Stimulated activated CD4-positive, alpha-beta T cell treated with anti-CD3 and anti-CD28 coated beads, Interleukin-12 subunit alpha, Interleukin-12 subunit beta, amount 100 ng/mL, for 4 hours (primary cell): ENCODE results near the gene SGCD.

Experiments used
- DNase-seq: peaks from one replicate; pipeline ENCODE4 v3.0.0-alpha.2; 2020

The SGCD gene

DNA sequence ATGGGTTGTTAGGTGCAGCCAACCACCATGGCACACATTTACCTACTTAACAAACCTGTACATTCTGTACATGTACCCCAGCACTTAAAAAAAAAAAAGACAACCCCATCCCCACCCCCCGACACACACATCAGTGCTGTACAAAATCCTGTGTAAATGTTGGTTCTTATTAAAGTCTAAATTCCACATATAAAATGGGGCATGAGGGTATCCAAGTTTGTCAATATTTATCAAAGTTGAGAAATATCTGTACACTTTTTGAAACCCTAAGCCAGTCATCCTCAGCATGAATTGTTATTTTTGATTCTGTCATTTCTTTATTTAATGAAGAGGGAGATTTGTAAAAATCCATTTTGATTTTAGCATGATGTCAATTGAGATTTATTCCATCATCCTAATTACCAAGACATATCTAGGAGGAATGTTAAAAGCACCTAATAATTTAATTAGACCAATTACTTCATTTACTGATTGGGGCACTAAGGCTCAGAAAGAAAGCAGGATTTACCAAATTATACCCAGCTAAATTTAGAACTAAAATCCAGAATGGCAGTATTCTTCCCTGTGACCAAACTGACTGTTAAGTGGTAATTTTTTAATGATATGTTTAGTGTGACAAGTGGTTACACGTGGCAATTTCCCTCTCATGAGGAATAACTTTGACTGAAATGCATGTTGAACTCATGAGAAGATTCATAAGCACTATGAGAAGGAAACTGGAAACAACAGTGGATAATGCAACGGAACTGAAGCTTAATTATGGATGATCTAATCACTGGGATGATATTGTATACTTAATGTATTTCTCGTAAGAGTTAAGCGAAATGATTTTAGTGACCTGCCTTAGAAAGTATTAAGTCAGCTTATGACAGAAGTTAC is 195.9 kb downstream of the SGCD start:
- no peak for DNase-seq

GRCh38 chr5:156523607-156524006 is 196.6 kb downstream of the SGCD start:
- no peak for DNase-seq

DNA sequence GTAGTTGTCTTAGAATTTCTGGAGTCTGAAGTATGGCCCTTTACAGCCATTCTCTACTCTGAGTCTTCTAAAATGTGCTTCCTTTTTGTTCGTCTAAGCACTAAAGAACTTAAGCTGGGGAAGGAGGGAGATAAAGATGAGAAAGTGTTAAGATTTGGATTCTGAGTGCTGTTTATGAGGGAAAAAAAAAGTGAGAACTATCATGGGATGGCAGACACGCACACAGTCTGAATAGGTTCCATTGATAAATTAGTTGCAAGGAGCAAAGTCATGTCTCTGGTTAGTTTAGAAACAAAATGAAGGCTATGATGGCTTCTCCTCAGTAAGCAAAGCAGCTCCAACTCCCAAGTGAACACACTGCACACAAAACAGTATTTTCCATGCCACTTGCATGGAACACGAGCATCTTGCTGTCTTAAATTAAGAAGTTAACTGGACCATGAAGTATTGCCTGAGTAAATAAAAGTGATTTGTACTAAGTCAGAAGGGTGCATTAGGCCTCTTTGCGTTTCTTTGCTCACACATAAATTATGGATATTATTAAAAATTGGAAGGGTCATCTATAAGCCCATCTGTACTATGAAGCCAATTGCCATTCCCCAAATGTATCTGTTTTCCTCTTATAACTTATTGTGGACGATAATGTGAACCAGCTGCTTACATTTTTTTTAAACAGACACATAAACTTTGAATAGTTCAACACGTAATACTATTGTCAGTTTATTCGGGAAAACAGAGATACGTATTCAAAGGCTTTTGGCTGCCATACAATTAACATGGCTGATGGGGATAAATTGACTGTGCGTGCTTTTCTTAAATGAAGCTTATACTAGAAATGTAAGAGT is 199.3 kb downstream of the SGCD start:
- DNase-seq: no peak

DNA sequence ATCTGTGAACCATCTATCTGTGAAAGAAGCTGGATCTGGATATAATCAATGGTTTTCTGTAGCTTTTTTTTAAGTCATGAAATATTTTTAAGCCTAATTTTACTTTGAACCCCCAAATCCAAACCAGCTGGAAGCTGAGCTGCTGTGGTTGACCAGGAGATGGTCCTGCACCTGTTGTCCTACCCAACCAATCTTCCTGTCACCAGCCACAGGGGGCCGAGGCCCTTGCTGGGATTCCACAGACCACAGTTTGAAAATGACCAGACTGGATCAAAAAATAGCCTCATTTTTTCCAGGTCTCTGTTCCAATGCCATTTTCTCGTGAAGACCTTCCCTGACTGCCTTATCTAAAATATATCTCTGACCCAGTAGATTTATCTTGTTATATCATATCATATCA is 200.6 kb downstream of the SGCD start:
- no peak for DNase-seq

- no peak for DNase-seq
Measured at GRCh38 chr5:156528673-156529072, 201.7 kb downstream of the SGCD start.

GRCh38 chr5:156529892-156530291 is 202.9 kb downstream of the SGCD start:
- DNase-seq: no peak

DNA sequence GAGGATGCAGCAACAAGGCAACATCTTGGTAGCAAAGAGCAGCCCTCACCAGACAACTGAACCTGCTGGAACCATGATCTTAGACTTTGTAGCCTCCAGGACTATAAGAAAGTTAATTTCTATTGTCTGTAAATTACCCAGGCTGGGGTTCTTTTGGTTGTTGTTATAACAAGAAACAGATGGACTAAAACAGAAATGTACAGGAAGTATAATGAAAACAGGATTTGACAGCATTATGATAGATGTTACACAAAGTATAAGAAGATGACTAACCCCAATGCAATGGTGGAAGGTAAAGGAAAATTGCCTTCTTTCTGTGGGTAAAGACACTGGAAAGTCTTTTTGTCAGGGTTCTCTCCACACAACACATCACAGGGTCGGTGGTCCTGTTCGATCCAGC is 204.2 kb downstream of the SGCD start:
- DNase-seq: no peak

DNA sequence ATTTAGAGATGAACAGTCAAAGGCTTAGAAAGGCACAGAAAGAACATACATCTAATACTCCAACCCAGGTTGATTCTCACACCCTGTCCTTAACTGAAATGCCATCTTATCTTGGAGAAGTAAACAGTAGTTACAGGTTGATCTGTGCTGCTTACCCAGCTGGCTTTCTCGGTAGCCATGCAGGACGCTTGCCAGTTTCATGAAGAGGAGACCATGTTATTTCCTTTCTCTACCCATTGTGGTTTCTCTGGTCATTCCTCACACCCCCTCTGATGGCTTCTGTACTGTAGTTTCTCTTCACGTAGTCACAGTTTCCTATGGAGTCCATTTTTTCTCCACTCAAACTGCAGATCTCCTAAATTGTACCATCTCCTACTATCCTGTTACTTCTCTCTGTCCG is 206.0 kb downstream of the SGCD start:
- DNase-seq: no peak

DNA sequence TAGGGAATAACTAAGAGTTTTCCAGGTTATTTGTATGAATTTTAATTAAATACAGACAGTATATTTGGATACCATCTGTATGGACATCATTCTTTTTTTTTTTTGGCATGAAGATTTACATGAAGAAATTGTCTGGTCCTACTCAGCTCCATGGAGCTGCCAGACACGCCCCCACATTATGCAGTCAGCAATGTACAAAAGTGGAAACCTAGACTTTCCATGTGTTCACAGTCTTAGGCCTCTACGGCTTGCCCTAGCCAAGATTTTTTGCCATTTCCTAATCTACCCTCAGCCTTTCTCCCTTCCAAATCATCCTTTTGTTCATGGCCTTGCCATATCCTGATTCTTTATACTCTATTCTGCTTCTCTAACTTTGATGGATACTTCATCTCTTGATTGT is 207.1 kb downstream of the SGCD start:
- no peak for DNase-seq

GRCh38 chr5:156534906-156535485 is 208.0 kb downstream of the SGCD start:
- no peak for DNase-seq

DNA sequence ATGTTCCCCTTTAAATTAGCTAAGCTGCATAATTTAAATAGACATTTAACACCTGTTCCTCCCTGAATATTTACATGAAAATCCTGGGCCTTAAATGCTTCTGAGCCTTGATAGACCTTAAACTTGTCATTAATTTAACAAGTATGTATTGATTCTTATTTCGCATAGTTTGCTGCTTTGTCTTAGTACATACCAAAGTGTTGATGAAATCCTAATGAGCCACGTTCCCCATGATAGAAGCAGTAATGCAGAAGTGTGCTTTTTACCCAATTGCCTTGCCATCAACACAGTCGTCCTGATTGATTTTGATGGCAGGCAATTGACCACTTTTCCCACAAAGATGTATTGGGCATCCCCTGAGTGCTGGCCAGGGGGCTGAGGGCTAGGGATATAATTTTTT is 213.5 kb downstream of the SGCD start:
- no peak for DNase-seq

DNA sequence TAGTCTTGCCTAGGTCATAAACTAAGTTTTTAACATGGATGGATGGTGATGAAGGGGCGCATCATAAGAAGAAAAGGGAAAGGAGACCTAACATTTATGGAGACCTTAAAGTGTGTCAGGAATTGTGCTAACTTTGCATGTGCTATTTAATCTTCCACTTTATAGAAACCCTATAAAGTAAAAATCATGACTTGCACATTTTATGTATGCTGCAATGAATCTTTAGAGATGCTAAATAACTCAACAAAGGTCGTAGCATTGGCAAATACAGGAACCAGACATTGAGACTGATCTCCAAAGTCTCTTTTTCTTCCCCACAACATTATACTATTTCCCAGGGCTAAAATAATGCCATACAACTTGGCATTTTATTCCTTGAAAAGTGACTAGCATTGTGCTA is 214.6 kb downstream of the SGCD start:
- DNase-seq: no peak

- DNase-seq: no peak
Measured at GRCh38 chr5:156543348-156544145, 216.6 kb downstream of the SGCD start.

- no peak for DNase-seq
Measured at GRCh38 chr5:156552855-156553358, 225.9 kb downstream of the SGCD start.

- DNase-seq: no peak
Measured at GRCh38 chr5:156556666-156557406, 229.9 kb downstream of the SGCD start.

DNA sequence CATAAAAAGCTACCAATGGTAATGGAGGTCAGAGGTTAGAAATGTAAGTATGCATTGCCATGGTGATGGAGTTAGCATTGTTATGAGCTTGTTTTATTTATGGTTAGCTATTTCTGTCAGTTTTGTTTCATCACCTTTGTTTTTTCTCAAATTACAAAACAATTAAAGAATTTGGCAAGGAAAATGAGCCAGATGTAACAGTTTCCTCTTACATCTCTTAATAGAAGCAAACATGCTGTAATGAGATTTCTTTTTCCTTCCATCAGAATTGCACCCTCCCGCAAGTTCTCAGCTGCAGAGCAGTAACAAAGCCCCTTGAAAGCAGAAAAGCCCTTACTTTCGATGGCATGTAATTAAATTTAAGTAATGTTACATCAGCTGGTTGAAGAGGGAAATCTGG is 233.0 kb downstream of the SGCD start:
- DNase-seq: no peak

DNA sequence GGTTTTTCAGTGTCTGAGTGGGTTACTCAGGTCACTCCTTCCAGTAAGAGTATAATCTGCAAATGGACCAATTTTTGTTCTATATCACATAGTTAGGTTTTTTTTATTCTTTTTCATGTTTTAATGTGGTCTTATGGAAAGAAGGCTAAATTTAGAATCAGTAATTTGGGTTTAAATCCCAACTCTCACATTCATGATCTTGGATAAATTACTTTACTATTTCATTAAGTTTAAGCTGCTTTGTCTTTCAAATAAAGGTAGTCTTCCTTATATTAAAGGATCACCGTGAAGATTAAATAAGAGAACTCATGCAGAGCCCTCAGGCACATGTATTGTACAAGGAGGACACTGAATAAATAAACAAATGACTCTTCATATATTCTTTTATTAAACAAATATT is 234.7 kb downstream of the SGCD start:
- no peak for DNase-seq

DNA sequence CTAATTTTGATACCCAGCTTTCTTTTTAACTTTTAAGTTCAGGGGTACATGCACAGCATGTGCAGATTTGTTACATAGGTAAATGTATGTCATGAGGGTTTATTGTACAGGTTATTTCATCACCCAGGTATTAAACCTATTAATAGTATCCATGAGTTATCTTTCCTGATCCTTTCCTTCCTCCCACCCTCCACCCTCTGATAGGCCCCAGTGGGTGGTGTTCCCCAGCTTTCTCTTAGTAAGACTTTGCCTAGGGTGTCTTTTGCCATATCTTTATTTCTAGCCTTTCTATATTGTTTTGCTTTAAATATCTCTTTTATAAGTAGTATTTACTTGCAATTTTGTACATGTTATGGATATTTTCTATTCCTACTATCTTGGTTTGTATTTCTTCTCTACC is 243.7 kb downstream of the SGCD start:
- no peak for DNase-seq

DNA sequence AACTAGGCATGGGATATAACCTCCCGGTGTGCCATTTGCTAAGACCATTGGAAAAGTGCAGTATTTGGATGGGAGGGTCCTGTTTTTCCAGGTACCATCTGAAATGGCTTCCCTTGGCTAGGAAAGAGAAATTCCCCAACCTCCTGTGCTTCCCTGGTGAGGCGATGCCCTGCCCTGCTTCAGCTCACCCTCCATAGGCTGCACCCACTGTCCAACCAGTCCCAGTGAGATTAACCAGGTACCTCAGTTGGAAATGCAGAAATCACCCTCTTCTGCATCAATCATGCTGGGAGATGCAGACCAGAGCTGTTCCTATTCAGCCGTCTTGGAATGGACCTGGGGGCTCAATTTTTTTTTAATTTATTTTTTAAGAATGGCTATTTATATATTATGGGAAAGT is 254.8 kb downstream of the SGCD start:
- DNase-seq: no peak

GRCh38 chr5:156582193-156582598 is 255.2 kb downstream of the SGCD start:
- DNase-seq: no peak

- DNase-seq: no peak
Measured at GRCh38 chr5:156584871-156585270, 257.9 kb downstream of the SGCD start.

DNA sequence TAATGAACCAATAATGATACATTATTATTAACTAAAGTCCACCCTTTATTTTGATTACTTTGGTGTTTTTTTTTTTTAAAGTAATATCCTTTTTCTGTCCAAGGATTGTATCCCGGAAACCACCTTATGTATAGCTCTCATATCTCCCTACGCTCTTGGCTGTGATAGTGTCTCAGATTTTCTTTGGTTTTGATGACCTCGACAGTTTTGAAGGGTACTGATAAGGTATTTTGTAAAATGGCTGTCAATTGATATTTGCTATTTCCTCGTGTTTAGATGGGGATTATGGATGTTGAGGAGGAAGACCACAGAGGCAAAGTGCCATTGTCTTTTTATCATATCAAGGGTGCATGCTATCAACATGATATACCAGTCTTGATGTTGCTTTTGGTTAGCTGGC is 259.0 kb downstream of the SGCD start:
- no peak for DNase-seq
